ENCODE data around the gene CREB1. TPM values are rescaled to one million over a fixed set of nuclear protein-coding genes. Genes with fewer than 3 reads are reported as not detected.

The CREB1 gene
- total RNA-seq, result 18.2 and 32.2 TPM in 2 replicates

GRCh38 chr2:207529330-207530159 lies at the start of gene CREB1:
CREB1 (plus strand) TSS chr2:207529962; CDS start chr2:207555636, 25,674 bp downstream.

GRCh38 chr2:207625014-207625907 lies 95.5 kb downstream of the CREB1 start, which contains the start of gene METTL21A:
METTL21A (minus strand) TSS chr2:207625394; CDS start chr2:207624375, 1,019 bp downstream.

Other genes starting within 250 kb of the CREB1 start
- gene METTL21A, start 95.4 kb downstream of the CREB1 start, total RNA-seq, result 16.6 and 25.5 TPM in 2 replicates
- gene CCNYL1, start 181.7 kb downstream of the CREB1 start, total RNA-seq, result 10.6 and 12.9 TPM in 2 replicates
- gene FZD5, start 239.9 kb downstream of the CREB1 start, total RNA-seq, result 5.4 and 7.6 TPM in 2 replicates

Data from hair follicular keratinocyte (primary cell).